ENCODE data around the gene KREMEN2. TPM values are rescaled to one million over a fixed set of nuclear protein-coding genes. Genes with fewer than 3 reads are reported as not detected.

KREMEN2 gene
- total and polyA plus RNA-seq, 9 of the 15 experiments (the other 6 are each of a cell fraction or from before 2014, with no cell fraction given): 0.04 to 7.7 (median 1.5) TPM; not detected in 1

- TF ChIP-seq UBTF (IDR thresholded peaks at IDR 0.05; ENCODE audit: borderline replicate concordance in 1 of 2, low read depth in 2 of 2, low read length in 2 of 2): no peak
- TF ChIP-seq RUNX1 (IDR thresholded peaks at IDR 0.05; ENCODE audit: low read depth): no peak
- no peak for TF ChIP-seq ZNF449 (CRISPR knock-in tag; IDR thresholded peaks at IDR 0.05)
- no peak for TF ChIP-seq NFXL1 (CRISPR knock-in tag; IDR thresholded peaks at IDR 0.05)
- no peak for TF ChIP-seq ZNF785 (CRISPR knock-in tag; IDR thresholded peaks at IDR 0.05)
- no peak for TF ChIP-seq GTF2B (IDR thresholded peaks at IDR 0.05; ENCODE audit: extremely low read depth, insufficient read length)
- no peak for TF ChIP-seq BCOR (IDR thresholded peaks at IDR 0.05)
- no peak for TF ChIP-seq CHAMP1 (IDR thresholded peaks at IDR 0.05)
- no peak for TF ChIP-seq ZNF561 (CRISPR knock-in tag; conservative IDR thresholded peaks at IDR 0.05)
- TF ChIP-seq ZMIZ1 (IDR thresholded peaks at IDR 0.05; ENCODE audit: low read depth in 2 of 2, low read length in 2 of 2): no peak
- TF ChIP-seq DEAF1 (CRISPR knock-in tag; IDR thresholded peaks at IDR 0.05): no peak
- peak; percentile 63 for TF ChIP-seq ZBTB7A (IDR thresholded peaks at IDR 0.05; ENCODE audit: borderline replicate concordance, control insufficient read depth, low read depth, low read length)
- TF ChIP-seq ZC3H8 (IDR thresholded peaks at IDR 0.05): no peak
Measured at GRCh38 chr16:2980227-2981176, 16.4 kb downstream of the KREMEN2 start, which contains the start of gene PKMYT1 (continued).

All from K562 (cell line).